Endodermal cell (in vitro differentiated cells): ENCODE data around the gene ZNF688. TPM values are rescaled to one million over a fixed set of nuclear protein-coding genes. Genes with fewer than 3 reads are reported as not detected.
A peak's percentile ranks its signal among the peaks of the same experiment; 100 is the strongest.

Experiments
- DNase-seq: peaks from one replicate; pipeline ENCODE4 v3.0.0-alpha.2; 2017
- H3K27ac ChIP-seq: 2 replicates; pipeline ENCODE4 v1.5.1; 2013; ENCODE audit warnings: mild to moderate bottlenecking, low read depth, low read length, moderate library complexity
- H3K27me3 ChIP-seq: 2 replicates; pipeline ENCODE4 v1.6.1; 2013; ENCODE audit warnings: mild to moderate bottlenecking, low read length, moderate library complexity; ENCODE audit not compliant: insufficient read depth, control insufficient read depth, poor library complexity, severe bottlenecking
- H3K36me3 ChIP-seq: 2 replicates; pipeline ENCODE4 v1.7.0; 2013; ENCODE audit warnings: mild to moderate bottlenecking, low read length, moderate library complexity; ENCODE audit not compliant: control insufficient read depth, insufficient read depth
- H3K4me1 ChIP-seq: one replicate; pipeline ENCODE4 v1.7.0; 2013; ENCODE audit warnings: low read length; ENCODE audit not compliant: control insufficient read depth, insufficient read depth
- H3K4me3 ChIP-seq: 2 replicates; pipeline ENCODE4 v1.5.1; 2013; ENCODE audit warnings: mild to moderate bottlenecking, low read length, moderate library complexity
- H3K9ac ChIP-seq: 2 replicates; pipeline ENCODE4 v1.6.1; 2013; ENCODE audit warnings: mild to moderate bottlenecking, low read length, moderate library complexity; ENCODE audit not compliant: poor library complexity, severe bottlenecking; ENCODE audit errors: extremely low read depth
- H3K9me3 ChIP-seq: 2 replicates; pipeline ENCODE4 v1.6.1; 2013; ENCODE audit warnings: mild to moderate bottlenecking, low read length, moderate library complexity; ENCODE audit not compliant: control insufficient read depth
- H3K27ac Mint-ChIP-seq: 2 replicates; pipeline ENCODE4 v1.8.0; 2020; ENCODE audit warnings: mixed read lengths
- H3K27me3 Mint-ChIP-seq: 2 replicates; pipeline ENCODE4 v1.8.0; 2021; ENCODE audit warnings: mild to moderate bottlenecking, mixed read lengths; ENCODE audit not compliant: insufficient read depth
- H3K36me3 Mint-ChIP-seq: 2 replicates; pipeline ENCODE4 v1.8.0; 2020; ENCODE audit warnings: low read depth, mixed read lengths
- H3K4me1 Mint-ChIP-seq: 2 replicates; pipeline ENCODE4 v1.8.0; 2020; ENCODE audit warnings: mixed read lengths
- H3K4me3 Mint-ChIP-seq: 2 replicates; pipeline ENCODE4 v1.8.0; 2020; ENCODE audit warnings: mild to moderate bottlenecking, moderate library complexity, mixed read lengths
- H3K9me3 Mint-ChIP-seq: 2 replicates; pipeline ENCODE4 v1.8.0; 2020; ENCODE audit warnings: mild to moderate bottlenecking, mixed read lengths
- WGBS, 2 experiments: methylation state at CpG; one replicate each; pipeline versions ENCODE4 v1.1.5 to v1.1.7; 2013; ENCODE audit warnings: missing lambda C conversion rate in 2 of 2, mixed read lengths in 1 of 2; ENCODE audit not compliant: insufficient coverage in 1 of 2, insufficient read length in 1 of 2; 5-methylcytosine and 5-hydroxymethylcytosine counted together
- total RNA-seq, 2 donors: library from RNA; stranded (reverse); fragmentation: NEBNext Ultra II Directional in 1 of 2; extraction: Animal tissue kit (Norgen Biotek cat#: 25700) in 1 of 2; gene quantifications; 2 replicates in 1 of 2; 3 replicates in 1 of 2; pipeline ENCODE4 v1.2.1, GENCODE V29; 2021
- TF ChIP-seq, protein P1 (sequence below): fragments of 200-600 bp; sonication (generic); conservative IDR thresholded peaks from 2 replicates; pipeline ENCODE4 v1.5.0; 2021; ENCODE audit warnings: antibody characterized with exemption, mild to moderate bottlenecking

The ZNF688 gene
- total RNA-seq, 2 donors from 2014 or later, result 6.4 to 7.5 TPM

- Histone ChIP-seq H3K4me3 (no peak overlapping the region), H3K9ac (no peak overlapping the region), H3K36me3 (peaks cover 14% of the 10 kb centered on the region), H3K4me1 (no peaks in the 10 kb centered on the region), H3K9me3 (no peaks in the 10 kb centered on the region), H3K27ac (no peak overlapping the region), H3K27me3 (no peaks in the 10 kb centered on the region)
- 90 to 94% methylated on average over 2 to 6 of the region's 6 CpGs for WGBS, 2 experiments
- no peaks in the 10 kb centered on the region for H3K9me3 Mint-ChIP-seq
- peaks cover 11% of the 10 kb centered on the region for H3K36me3 Mint-ChIP-seq
- H3K4me1 Mint-ChIP-seq, result peaks cover 5% of the 10 kb centered on the region
- peaks cover 14% of the 10 kb centered on the region for H3K27me3 Mint-ChIP-seq
- TF ChIP-seq, protein P1, sequence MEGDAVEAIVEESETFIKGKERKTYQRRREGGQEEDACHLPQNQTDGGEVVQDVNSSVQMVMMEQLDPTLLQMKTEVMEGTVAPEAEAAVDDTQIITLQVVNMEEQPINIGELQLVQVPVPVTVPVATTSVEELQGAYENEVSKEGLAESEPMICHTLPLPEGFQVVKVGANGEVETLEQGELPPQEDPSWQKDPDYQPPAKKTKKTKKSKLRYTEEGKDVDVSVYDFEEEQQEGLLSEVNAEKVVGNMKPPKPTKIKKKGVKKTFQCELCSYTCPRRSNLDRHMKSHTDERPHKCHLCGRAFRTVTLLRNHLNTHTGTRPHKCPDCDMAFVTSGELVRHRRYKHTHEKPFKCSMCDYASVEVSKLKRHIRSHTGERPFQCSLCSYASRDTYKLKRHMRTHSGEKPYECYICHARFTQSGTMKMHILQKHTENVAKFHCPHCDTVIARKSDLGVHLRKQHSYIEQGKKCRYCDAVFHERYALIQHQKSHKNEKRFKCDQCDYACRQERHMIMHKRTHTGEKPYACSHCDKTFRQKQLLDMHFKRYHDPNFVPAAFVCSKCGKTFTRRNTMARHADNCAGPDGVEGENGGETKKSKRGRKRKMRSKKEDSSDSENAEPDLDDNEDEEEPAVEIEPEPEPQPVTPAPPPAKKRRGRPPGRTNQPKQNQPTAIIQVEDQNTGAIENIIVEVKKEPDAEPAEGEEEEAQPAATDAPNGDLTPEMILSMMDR, result no peak
- no peak overlapping the region for H3K27ac Mint-ChIP-seq
- no peak overlapping the region for H3K4me3 Mint-ChIP-seq
- no peak for DNase-seq
These were observed 11.8 kb downstream of the ZNF688 start for GRCh38 chr16:30559690-30560089.

DNA sequence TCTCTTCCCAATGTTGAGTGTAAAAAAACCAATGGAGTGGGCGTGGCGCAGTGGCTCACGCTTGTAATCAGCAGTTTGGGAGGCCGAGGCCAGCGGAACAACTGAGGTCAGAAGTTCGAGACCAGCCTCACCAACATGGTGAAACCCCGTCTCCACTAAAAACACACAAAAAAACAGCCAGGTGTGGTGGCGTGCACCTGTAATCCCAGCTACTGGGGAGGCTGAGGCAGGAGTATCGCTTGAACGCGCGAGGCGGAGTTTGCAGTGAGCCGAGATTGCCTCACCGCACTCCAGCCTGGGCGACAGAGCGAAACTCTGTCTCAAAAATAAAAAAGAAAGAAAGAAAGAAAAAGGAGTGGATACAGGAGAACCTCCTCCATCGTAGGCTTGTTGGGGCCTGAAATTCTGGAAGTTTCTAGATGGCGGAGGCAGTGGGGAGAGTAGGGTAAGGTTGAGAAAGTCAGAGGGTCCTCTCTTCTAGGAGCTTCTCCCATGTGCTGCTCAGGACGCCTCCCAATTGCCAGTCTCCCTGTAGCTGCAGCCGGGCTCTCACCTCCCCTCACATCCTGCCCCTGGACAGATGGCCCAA is 12.6 kb downstream of the ZNF688 start:
- TF ChIP-seq, protein P1, result no peak
- no peak for DNase-seq
- Histone ChIP-seq H3K4me1 (peaks cover under 1% of the 10 kb centered on the region), H3K9ac (no peak overlapping the region), H3K9me3 (no peaks in the 10 kb centered on the region), H3K36me3 (peaks cover 20% of the 10 kb centered on the region), H3K27me3 (no peaks in the 10 kb centered on the region), H3K4me3 (peak overlapping the region; percentile 41), H3K27ac (peak overlapping the region; percentile 94)
- Mint-ChIP-seq H3K27me3 (peaks cover 14% of the 10 kb centered on the region), H3K36me3 (peaks cover 18% of the 10 kb centered on the region), H3K9me3 (no peaks in the 10 kb centered on the region), H3K4me1 (peaks cover 5% of the 10 kb centered on the region), H3K27ac (peak overlapping the region; percentile 90), H3K4me3 (peak overlapping the region; percentile 74)
- 90 to 93% methylated on average over 18 to 21 of the region's 21 CpGs for WGBS, 2 experiments

GRCh38 chr16:30557957-30558788 is 13.3 kb downstream of the ZNF688 start, which contains the start of gene ZNF764:
Gene ZNF764 (minus strand): TSS chr16:30558374. CDS start chr16:30558182, 192 bp downstream.
- Mint-ChIP-seq H3K36me3 (peaks cover 25% of the 10 kb centered on the region), H3K27ac (peak within 1 kb of the TSS; percentile 90), H3K4me3 (peak within 1 kb of the TSS; percentile 74), H3K27me3 (peaks cover 14% of the 10 kb centered on the region), H3K4me1 (peaks cover 12% of the 10 kb centered on the region), H3K9me3 (no peaks in the 10 kb centered on the region)
- 2 to 3% methylated on average over 33 to 74 of the region's 74 CpGs for whole genome bisulfite sequencing, 2 experiments
- peak within 1 kb of the TSS; percentile 86 for H3K9ac ChIP-seq
- DNase-seq, result peak; percentile 99
- H3K27me3 ChIP-seq, result no peaks in the 10 kb centered on the region
- peaks cover 27% of the 10 kb centered on the region for H3K36me3 ChIP-seq
- peak within 1 kb of the TSS; percentile 94 for H3K27ac ChIP-seq
- H3K4me1 ChIP-seq, result peaks cover 8% of the 10 kb centered on the region
- TF ChIP-seq, protein P1, result no peak
- no peaks in the 10 kb centered on the region for H3K9me3 ChIP-seq
- H3K4me3 ChIP-seq, result peak within 1 kb of the TSS; percentile 87
